SIG-M5 (cell line): ENCODE data around the gene SNX25.
"Not testable (repeated sequence)": the region's sequence is repeated elsewhere in the genome, so short reads cannot be mapped to it uniquely, and the experiment has no call there.

Source experiments
- DNase-seq: peaks from one replicate; lab custom pipeline; 2025; lab: John Stamatoyannopoulos, UW

The SNX25 gene

DNA sequence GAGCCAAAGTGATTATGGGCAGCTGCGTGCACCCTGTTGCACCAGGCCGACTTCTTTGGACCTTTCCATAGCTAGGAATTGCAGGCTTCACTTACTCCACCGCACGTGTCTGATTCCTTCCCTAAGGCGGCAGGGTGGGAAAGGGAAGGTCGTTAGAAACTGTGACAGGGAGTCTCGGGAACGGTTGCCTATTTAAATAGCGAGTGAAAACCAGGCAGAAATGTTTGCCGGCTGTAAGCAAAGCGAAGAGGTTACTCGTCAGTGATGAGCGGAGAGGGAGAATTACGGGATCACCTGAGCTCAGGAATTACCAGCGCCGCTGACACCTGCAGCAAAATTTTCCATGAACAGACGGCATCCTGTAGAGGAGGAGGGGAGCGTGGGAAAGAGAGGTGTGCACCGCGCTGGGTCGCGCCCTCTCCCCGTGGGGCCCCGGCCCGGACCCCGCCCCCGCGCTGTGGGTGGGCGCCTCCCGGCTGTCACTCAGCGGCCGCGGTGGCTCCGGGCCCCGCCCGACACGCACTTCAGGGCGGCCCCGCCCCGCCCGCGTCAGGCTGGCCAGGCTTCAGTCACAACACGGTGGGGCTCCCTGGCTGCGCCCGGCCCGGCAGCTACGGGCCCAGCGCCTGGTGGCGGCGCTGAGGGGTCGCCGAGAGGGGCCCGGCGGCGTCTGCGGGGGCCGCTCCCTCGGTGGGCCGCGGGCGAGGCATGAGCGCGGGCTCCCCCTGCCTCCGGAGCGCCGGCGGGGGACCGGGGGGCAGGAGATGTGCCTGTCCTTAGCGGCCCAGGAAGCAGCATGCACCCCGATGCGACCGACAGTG is at the start of gene SNX25:
Gene SNX25 (plus strand): TSS at position 568 of the 821 bp plus-strand sequence. CDS start 229 bp downstream, at position 797.
- DNase-seq: no peak

DNA sequence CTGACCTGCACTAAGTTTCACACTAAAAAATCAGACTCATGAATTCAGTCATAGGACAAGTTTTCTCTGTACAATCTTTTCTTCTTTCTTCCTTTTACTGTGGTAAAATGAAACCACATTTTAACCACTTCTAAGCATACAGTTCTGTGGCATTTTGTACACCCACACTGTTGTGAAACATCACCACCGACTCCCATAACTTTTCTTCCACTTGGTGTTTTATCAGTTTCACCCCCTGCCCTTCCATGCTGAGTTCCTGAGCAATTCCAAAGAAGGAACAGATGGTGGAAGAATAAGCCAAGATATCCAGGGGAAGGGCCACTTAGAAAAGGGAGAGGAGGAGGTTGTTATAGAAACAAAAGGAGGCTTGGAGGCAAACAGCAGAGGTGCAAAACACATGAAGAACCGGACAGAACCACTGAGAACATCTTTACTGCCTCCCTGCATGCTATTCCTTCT is 43.8 kb upstream of the SNX25 start:
- DNase-seq: no peak

DNA sequence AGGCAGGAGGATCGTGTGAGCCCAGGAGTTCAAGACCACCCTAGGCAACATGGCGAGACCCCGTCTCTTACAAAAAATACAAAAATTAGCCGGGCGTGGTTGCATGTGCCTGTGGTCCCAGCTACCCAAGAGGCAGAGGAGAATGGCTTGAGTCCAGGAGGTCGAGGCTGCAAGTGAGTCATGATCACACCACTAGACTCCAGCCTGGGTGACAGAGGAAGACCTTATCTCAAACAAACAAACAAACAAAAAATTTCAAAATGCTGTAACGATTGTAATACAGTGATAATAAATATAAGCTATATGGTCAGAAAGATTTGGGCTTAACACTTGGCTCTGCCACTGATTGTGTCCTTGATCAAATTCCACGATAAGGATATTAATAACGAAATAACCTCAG is 42.2 kb upstream of the SNX25 start:
- DNase-seq: no peak

DNA sequence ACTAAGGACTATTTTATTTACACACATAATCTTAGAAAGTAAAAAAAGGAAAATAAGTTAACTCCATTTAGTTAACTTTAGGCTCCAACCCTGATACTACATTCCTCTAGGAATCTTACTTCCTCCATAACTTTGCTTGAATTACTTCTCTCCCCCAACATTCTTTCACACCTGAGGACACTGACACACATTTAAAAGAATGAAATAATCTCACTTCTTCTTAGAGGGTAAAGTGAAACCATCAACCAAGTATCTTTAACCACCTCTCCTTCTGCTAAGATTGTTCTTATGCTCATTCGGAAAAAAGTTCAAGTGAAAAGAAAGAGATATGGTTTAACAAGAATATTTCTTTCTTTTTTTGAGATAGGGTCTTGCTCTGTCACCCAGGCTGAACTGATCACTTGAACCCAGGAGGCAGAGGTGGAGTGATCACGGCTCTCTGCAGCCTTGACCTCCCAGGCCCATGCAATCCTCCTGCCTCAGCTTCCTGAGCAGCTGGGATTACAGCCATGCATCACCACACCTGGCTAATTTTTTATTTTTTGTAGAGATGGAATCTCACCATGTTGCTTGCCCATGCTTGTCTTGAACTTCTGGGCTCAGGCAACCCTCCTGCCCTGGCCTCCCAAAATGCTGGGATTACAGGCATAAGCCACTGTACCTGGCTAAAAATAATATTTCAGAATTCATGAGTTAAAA is 37.9 kb upstream of the SNX25 start:
- no peak for DNase-seq

DNA sequence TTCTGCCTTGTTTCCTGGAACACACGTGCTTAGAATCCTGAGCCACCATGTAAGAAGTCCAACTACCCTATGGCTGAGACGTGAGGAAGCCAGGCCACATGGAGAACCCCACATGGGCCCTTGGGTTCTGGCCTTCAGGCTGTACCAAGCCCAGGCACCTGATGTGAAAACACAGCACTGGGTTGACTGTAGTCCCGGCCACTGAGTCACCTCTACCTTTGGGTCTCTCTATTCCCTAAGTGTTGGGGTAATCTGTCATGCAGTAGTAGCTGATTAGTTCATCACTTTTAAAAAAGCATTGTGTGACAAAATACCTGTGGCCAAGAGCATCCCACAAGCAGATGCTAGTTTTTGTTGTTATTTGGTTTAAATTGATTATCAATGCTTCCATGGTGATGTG is 29.9 kb upstream of the SNX25 start:
- DNase-seq: no peak

DNA sequence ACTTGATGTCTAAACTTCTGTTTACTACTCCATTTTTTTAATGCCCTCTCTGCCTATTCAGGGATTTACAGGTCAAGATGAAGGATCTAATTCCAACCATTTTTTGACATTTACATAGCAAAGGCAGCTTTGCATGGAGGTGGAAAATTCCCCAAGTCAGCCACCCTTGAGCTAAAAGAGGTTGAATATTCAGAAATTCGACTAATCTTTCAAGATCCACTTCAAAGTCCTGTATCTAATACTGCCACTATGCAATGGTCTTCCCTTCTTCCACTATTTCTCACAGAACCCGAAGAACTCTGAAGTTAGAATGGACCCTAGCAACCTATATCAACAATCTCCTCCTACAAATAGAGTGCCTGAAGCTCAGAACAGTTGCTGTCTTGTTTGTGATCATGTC is 27.2 kb upstream of the SNX25 start:
- DNase-seq: no peak

DNA sequence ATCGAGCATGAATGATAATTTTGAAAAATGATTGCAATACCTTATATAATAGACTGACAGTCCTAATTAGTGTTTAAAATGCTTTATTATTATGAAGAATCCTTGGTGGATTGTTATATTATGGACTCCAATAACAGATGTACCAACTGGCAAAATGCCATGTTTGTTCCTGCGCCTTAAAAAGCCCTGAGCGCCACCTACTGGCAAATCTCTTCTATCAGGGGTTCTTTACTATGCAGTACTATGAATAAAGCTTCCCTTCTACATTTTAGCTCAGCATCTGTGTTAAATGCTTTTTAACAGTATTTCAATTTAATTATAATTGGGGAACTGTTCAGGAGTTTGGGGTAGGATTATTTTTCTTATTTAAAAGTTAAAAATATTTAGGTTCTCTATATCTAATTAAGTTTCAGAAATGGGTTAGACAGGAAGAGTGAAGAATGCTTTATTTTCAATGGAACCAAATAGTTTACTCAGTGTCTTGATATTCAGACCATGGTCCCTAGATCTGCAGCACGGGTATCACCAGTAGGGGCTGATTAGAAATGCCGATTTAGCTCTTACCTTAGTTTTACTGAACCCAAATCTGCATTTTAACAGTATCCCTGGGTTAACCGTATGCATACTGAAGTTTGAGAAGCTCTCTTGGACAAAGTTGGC is 25.6 kb upstream of the SNX25 start:
- peak; percentile 19 for DNase-seq

DNA sequence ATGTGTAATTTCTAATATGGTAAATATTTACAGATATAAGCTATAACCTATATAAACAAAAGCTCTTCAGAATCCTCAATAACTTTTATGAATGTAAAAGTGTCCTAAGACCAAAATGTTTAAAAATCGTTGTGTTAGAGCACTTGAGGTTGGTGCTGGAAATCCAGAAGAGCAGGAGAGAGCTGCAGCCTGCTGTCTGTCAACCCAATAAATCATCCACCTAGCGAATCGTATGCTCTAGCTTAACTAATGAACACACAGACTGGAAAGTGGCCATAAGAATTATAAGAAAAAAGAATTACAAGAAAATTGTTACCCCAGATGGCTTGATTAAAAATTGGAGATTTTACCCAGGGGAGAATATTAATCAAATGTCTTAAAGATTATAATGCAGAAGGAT is 22.6 kb upstream of the SNX25 start:
- DNase-seq: no peak

DNA sequence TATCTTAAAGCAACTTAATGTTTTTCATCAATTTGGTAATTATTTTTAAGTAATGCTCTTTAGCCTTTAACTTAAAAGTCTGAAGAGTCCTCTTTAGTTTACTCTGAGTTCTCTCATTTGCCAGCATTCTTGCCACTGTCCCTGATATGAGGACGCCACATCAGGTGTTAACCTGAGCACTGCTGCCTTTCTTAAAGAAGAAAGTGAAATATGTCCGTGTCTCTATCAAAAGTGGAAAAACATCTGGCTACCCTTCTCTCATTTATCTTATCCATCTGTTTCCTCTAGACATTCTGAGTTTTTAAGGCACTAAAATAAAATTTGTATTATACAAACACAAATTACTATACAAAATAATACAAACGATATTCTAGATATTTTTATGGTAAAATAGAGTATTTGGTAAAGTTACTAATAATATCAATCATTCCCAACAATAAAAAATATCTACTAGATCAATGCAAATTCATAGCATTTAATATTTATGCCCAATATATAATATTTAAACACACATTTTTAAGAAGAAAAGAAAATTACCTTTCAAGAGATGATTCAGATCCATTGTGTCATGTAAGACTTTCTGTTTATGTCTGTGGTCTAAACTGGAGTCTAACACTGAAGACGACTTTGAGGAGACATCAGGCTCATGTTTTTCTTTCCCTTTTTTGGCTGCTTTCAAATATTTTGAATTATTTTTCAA is 19.6 kb upstream of the SNX25 start:
- DNase-seq: no peak

DNA sequence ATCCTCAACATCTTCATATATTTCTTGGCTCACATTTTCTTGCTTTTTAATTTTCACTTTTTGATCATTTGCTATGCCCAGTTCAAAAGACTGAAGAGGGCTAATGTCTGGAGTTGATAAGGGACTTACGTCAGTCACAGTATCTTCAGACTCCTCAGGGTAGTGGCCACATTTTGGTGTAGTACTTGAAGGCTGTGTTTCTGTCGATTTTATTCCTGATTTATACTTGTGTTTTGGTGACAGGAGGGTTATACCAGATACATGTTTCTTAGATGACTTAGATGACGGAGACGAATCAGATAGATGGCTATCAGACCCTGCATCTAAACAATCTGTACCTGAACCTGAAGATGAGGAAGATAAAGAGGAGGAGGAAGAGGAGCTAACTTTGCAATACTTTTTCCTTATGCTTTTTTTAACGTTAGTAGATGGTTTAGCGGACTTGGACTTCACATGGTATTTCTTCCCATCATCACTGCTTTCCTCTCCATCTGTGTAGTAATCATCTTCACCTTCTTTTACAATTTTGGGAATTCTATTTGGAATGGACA is 19.0 kb upstream of the SNX25 start:
- no peak for DNase-seq

DNA sequence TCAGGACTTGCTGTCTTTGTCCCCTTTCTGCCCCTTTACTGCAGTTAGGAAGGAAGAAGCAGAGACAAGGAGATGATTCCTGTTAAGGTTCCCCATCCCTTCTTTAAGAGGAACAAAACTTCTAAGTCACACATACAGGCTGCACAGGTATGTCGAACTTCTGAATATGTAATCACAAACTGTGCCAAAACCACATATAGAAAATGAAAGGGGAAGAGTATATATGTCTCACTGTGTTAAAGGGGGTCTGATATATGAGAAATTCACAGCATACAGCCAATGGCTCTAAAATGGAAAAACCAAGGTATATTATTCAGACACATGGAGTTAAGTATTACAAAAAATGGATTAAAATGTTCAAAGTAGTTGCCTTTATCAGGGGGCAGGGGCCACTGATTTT is 17.3 kb upstream of the SNX25 start:
- DNase-seq: no peak

DNA sequence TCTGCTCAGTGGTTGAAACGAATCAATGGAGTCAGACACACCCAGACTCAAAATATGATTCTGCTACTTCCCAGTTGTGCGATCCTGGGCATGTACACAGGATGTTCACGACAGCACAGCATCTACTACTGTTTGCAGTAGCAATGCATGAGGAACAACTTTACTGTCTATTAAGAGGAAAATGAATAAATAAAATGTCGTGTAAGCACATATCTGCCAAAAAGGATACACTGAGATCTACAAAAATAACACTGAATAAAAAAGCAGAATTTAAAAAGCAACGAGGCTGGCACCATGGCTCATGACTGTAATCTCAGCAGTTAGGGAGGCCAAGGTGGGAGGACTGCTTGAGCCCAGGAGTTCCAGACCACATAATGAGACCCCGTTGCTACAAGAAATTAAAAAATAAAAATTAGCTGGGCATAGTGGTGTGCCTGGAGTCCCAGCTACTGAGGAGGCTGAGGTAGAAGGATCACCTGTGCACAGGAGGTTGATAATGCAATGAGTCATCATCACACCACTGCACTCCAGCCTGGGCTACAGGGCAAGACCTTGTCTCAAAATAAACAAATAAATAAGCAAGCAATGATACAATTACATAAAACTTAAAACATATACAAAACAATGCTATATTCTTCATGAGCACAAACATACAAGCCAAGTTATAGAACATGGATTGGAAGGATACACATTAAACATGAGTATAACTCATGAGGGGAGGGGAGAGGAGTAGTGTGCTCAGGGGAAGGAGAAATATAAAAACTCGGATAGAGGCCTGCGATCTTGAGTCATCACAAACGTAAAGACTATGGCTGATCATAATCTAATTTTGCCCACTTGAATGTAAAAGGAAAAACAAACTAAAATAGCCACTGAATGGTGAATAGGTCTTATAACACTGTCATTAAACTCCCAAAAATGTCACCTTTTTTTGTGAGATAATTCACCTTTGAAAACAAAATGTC is 14.2 kb upstream of the SNX25 start:
- DNase-seq: no peak

DNA sequence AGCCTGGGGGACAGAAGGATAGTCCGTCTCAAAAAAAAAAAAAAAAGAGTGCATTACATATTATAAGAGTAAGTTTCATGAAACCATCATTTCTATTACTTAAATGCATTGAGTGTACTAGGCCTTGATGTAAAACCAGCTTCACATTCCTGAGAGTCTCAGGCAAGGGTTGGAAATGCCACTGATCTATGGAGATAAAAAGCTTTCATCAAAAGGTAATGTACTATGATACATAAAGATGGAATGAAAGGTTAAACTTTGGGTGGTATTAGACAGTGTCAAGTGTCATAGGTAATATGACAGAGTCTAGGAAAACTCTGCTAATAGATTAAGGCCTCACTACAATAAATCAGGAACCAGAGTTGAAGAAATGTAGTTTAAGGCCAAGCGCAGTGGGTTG is 13.0 kb upstream of the SNX25 start:
- no peak for DNase-seq

DNA sequence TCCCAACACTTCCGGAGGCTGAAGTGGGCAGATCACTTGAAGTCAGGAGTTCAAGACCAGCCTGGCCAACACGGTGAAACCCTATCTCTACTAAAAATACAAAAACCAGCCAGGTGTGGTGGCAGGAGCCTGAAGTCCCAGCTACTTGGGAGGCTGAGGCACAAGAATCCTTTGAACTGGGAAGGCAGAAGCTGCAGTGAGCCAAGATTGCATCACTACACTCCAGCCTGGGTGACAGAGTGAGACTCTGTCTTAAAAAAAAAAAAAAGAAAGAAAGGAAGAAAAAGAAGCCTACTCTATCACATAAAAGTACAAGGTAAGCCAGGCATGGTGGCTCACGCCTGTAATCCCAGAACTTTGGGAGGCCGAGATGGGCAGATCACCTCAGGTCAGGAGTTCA is 11.2 kb upstream of the SNX25 start:
- DNase-seq: not testable (repeated sequence)

DNA sequence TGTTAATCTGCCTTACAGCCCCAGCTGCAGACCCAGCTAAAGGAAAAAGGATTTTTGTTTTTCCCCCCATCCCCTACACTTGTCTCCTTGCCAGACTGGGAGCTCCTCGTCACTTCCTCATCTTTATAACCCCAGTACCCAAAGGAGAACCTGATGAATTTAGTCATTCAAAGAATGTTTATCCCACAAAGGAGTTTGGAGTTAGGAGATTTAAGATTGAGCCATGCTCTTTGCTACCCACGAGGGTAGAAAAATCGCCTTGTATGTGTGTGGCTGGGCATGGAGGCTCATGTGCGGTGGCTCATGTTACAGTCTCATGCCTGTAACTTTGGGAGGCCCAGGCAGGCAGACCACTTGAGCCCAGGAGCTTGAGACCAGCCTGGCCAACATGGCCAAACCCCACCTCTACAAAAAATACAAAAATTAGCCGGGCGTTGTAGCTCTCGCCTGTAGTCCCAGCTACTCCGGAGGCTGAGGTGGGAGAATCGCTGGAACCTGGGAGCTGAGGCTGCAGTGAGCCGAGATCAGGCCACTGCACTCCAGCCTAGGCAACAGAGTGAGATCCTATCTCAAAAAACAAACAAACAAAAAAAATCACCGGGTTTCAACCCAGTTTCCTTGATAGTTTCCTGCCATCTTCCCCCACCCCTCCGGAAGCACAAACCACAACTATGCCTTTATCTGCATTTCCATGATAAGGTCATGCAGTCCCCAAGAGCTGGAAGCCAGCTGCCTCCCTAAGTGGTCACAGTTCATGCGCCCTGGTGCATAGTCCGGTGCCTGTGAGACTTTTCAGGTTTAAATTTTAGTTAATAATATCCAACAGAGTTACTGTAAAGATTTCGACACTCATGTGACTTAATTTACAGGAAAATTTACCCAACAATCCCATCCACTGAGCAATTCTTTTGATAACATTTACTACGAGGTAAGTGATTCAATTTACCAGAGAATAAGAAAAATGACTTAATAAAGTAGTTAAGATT is 7.1 kb upstream of the SNX25 start:
- DNase-seq: no peak

DNA sequence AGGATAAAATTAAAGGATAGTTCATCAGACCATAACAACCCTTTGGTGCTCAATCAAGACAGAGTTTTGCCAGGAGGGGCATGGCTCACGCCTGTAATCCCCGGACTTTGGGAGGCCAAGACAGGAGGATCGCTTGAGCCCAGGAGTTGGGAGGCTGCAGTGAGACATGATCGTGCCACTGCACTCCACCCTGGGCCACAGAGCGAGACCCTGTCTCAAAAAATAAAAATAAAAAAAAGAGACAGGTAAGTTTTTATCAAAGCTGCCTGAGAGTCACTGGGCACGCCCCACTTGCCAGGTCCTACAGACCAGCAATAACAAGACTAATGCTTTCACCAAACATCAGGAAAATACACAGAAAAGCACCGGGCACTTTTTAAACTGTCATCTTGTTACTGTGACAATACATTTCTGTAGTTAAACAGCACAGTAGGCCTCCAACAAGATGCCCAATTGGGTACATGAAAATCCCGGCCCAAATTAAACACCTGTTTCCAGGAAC is 6.4 kb upstream of the SNX25 start:
- DNase-seq: no peak

DNA sequence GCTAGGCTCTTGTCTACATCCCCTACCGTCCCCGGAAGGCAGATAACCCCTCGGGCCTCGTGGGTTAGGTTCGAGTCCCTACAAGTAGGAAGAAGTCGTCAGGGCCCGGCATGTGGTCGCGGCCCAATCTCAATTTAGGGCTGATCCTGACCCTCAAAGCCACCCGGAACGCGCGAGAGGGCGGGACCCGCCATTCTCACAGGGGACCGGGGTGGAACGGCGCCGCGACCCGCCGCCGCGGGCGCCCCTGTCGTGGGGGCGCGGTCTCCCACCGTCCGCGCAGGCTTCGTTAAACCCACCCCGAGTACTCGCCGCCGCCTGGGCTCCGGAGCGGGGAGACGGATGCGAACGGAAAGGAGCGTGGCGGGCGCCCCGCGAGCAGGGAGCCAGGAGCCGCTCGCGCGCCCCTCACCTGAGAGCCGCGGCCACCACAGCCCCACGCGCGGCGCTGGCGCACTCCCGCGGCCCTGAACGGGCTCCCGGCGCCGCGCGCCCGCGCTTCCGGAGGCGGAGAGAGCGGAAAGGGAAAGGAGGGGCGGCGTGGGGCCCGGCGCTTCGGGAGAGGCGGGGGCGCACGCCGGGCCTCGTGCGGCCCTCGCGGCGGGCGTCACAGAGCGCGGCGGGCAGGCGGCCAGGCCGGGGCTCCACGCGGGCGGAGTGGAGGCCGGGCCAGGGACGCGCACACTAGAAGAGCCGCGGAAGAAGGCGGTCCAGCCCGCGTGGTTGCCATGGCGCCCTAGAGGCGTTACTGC is 5.7 kb upstream of the SNX25 start, which contains the start of gene CFAP97:
Gene CFAP97 (minus strand): TSS at position 515 of the 752 bp plus-strand sequence. CDS start 12,804 bp downstream, outside the sequence.
- DNase-seq: no peak

DNA sequence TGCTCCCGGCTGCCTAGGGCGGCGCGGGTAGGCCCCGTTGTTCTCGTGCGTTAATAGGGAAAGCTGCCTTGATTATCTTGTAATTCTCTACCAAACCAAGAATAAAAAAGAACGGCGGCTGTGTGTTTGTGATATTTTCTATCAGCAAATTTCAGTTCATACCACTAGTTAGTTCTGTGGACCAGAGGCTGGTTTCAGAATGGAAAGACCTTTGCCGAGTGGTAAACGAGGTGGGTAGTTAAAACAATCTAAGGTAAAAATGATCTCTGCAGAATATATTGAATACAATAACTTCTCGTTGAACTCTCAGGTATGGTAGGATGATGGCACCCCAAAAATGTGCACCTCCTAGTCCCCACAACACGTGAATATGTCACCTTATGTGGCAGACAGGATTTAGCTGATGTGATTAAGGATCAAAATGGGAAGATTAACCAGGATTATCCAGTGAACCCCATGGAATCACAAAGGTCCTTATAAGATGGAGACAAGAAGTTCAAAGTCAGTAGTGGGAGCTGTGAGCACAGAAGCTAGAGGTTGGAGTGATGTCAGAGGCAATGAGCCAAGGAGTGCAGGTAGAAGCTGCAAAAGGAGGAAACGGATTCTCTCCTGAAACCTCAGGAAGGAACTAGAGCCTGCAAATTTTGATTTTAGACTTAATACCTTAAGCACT is 5.0 kb upstream of the SNX25 start:
- DNase-seq: no peak
